HG03066 (cell line): ENCODE data around the gene CFTR.

Experiments used
- ATAC-seq: cut with Tn5 transposase; IDR thresholded peaks from one replicate; pipeline ENCODE4 v1.9.1; 2021; ENCODE audit warnings: low read depth; ENCODE audit not compliant: unreplicated experiment

The CFTR gene

GRCh38 chr7:117639966-117640365 lies 160.1 kb downstream of the CFTR start:
- ATAC-seq: no peak

GRCh38 chr7:117640465-117640864 lies 160.6 kb downstream of the CFTR start:
- no peak for ATAC-seq

- no peak for ATAC-seq
Observed at GRCh38 chr7:117645481-117646165, 165.8 kb downstream of the CFTR start.

GRCh38 chr7:117648203-117648866 lies 168.5 kb downstream of the CFTR start:
- no peak for ATAC-seq

- no peak for ATAC-seq
Observed at GRCh38 chr7:117652943-117653680, 173.3 kb downstream of the CFTR start.

GRCh38 chr7:117654780-117655179 lies 175.0 kb downstream of the CFTR start:
- no peak for ATAC-seq

- ATAC-seq: no peak
Observed at GRCh38 chr7:117656806-117657205, 177.0 kb downstream of the CFTR start.

- ATAC-seq: no peak
Observed at GRCh38 chr7:117659531-117660011, 179.7 kb downstream of the CFTR start.

GRCh38 chr7:117661328-117661727 lies 181.5 kb downstream of the CFTR start:
- ATAC-seq: no peak

GRCh38 chr7:117664047-117664446 lies 184.2 kb downstream of the CFTR start:
- ATAC-seq: no peak

GRCh38 chr7:117665368-117665767 lies 185.5 kb downstream of the CFTR start:
- no peak for ATAC-seq

- no peak for ATAC-seq
Observed at GRCh38 chr7:117666031-117666430, 186.2 kb downstream of the CFTR start.

- no peak for ATAC-seq
Observed at GRCh38 chr7:117666689-117667088, 186.9 kb downstream of the CFTR start.

GRCh38 chr7:117667456-117667855 lies 187.6 kb downstream of the CFTR start:
- ATAC-seq: no peak

- ATAC-seq: no peak
Observed at GRCh38 chr7:117669818-117670217, 190.0 kb downstream of the CFTR start.

GRCh38 chr7:117672453-117672852 lies 192.6 kb downstream of the CFTR start:
- ATAC-seq: no peak

GRCh38 chr7:117673367-117673766 lies 193.5 kb downstream of the CFTR start:
- no peak for ATAC-seq

GRCh38 chr7:117673839-117674238 lies 194.0 kb downstream of the CFTR start:
- ATAC-seq: no peak

GRCh38 chr7:117674617-117675016 lies 194.8 kb downstream of the CFTR start:
- ATAC-seq: no peak

- ATAC-seq: no peak
Observed at GRCh38 chr7:117675497-117676435, 195.9 kb downstream of the CFTR start.
